Effector memory CD8-positive, alpha-beta T cell (primary cell): ENCODE measurements around the gene SNX32.
A peak's percentile ranks its signal among the peaks of the same experiment; 100 is the strongest.
"Not testable (repeated sequence)": the region's sequence is repeated elsewhere in the genome, so short reads cannot be mapped to it uniquely, and the experiment has no call there.

Experiments
- ATAC-seq: fragments of 150-1000 bp; cut with Tn5 transposase; replicated peaks from 2 replicates; pipeline ENCODE4 v1.10.0; 2021; ENCODE audit warnings: mild to moderate bottlenecking, moderate library complexity
- DNase-seq, 3 experiments: peaks; one replicate each; pipeline ENCODE4 v3.0.0; 2021
- H3K27ac Mint-ChIP-seq, 2 donors: one replicate each; pipeline ENCODE4 v1.8.0; 2022; ENCODE audit warnings: mild to moderate bottlenecking in 2 of 2, mixed read lengths in 2 of 2, moderate library complexity in 2 of 2
- H3K27me3 Mint-ChIP-seq, 2 donors: one replicate each; pipeline ENCODE4 v1.8.0; 2022; ENCODE audit warnings: mixed read lengths in 2 of 2
- H3K36me3 Mint-ChIP-seq: one replicate; pipeline ENCODE4 v1.8.0; 2022; ENCODE audit warnings: mild to moderate bottlenecking, moderate library complexity, mixed read lengths; ENCODE audit not compliant: insufficient read depth
- H3K4me1 Mint-ChIP-seq, 2 donors: one replicate each; pipeline ENCODE4 v1.8.0; 2022; ENCODE audit warnings: low read depth in 2 of 2, mixed read lengths in 2 of 2
- H3K4me3 Mint-ChIP-seq, 2 donors: one replicate each; pipeline ENCODE4 v1.8.0; 2022; ENCODE audit warnings: mild to moderate bottlenecking in 2 of 2, mixed read lengths in 2 of 2, moderate library complexity in 2 of 2
- H3K9me3 Mint-ChIP-seq, 2 donors: one replicate each; pipeline ENCODE4 v1.8.0; 2022; ENCODE audit warnings: mixed read lengths in 2 of 2

SNX32 gene

GRCh38 chr11:65826984-65827735, 6.6 kb upstream of the SNX32 start:
- Mint-ChIP-seq H3K27ac (no peak overlapping the region), H3K27me3 (peaks cover 0 to 9% of the 10 kb centered on the region in 2 donors), H3K4me3 (no peak overlapping the region), H3K4me1 (no peaks in the 10 kb centered on the region), H3K9me3 (no peaks in the 10 kb centered on the region), H3K36me3 (no peaks in the 10 kb centered on the region)
- ATAC-seq: no peak
- DNase-seq: no peak

GRCh38 chr11:65829459-65829858, 4.3 kb upstream of the SNX32 start:
- DNase-seq (no peak), ATAC-seq (no peak)
- Mint-ChIP-seq H3K4me3 (no peak overlapping the region), H3K9me3 (no peaks in the 10 kb centered on the region), H3K36me3 (peaks cover 2% of the 10 kb centered on the region), H3K27me3 (peaks cover 0 to 9% of the 10 kb centered on the region in 2 donors), H3K4me1 (peaks cover 3 to 8% of the 10 kb centered on the region in 2 donors), H3K27ac (no peak overlapping the region)

GRCh38 chr11:65832231-65832630, 1.5 kb upstream of the SNX32 start:
- not testable (repeated sequence) for H3K4me1 Mint-ChIP-seq, H3K9me3 Mint-ChIP-seq, H3K27me3 Mint-ChIP-seq, ATAC-seq, H3K36me3 Mint-ChIP-seq, DNase-seq, H3K27ac Mint-ChIP-seq
- H3K4me3 Mint-ChIP-seq: peak overlapping the region in 1 of 2 donors; percentile 30

GRCh38 chr11:65834202-65834601, 439 bp downstream of the SNX32 start:
- DNase-seq (no peak), ATAC-seq (no peak)
- Mint-ChIP-seq H3K27me3 (peaks cover 0 to under 1% of the 10 kb centered on the region in 2 donors), H3K9me3 (no peaks in the 10 kb centered on the region), H3K4me1 (peaks cover 3 to 8% of the 10 kb centered on the region in 2 donors), H3K36me3 (peaks cover 2% of the 10 kb centered on the region), H3K27ac (no peak overlapping the region), H3K4me3 (no peak overlapping the region)

- Mint-ChIP-seq H3K4me3 (no peak overlapping the region), H3K27ac (no peak overlapping the region), H3K27me3 (no peaks in the 10 kb centered on the region), H3K4me1 (no peaks in the 10 kb centered on the region), H3K9me3 (no peaks in the 10 kb centered on the region), H3K36me3 (no peaks in the 10 kb centered on the region)
- DNase-seq (no peak), ATAC-seq (no peak)
Measured at GRCh38 chr11:65842144-65842543, 8.4 kb downstream of the SNX32 start.

- no peak overlapping the region for H3K4me3 Mint-ChIP-seq
- no peak for ATAC-seq
- no peaks in the 10 kb centered on the region for H3K4me1 Mint-ChIP-seq
- no peaks in the 10 kb centered on the region for H3K27me3 Mint-ChIP-seq
- DNase-seq: no peak
- no peaks in the 10 kb centered on the region for H3K36me3 Mint-ChIP-seq
- H3K9me3 Mint-ChIP-seq: no peaks in the 10 kb centered on the region
- no peak overlapping the region for H3K27ac Mint-ChIP-seq
Measured at GRCh38 chr11:65843811-65844210, 10.0 kb downstream of the SNX32 start.

GRCh38 chr11:65844231-65844872, 10.6 kb downstream of the SNX32 start:
- Mint-ChIP-seq H3K27me3 (no peaks in the 10 kb centered on the region), H3K9me3 (no peaks in the 10 kb centered on the region), H3K4me3 (no peak overlapping the region), H3K27ac (no peak overlapping the region), H3K4me1 (no peaks in the 10 kb centered on the region), H3K36me3 (no peaks in the 10 kb centered on the region)
- ATAC-seq (no peak), DNase-seq (no peak)

- no peaks in the 10 kb centered on the region for H3K9me3 Mint-ChIP-seq
- no peak for ATAC-seq
Measured at GRCh38 chr11:65847746-65848145, 14.0 kb downstream of the SNX32 start.

GRCh38 chr11:65848693-65849092, 14.9 kb downstream of the SNX32 start:
- not testable (repeated sequence) for H3K4me3 Mint-ChIP-seq, H3K27ac Mint-ChIP-seq, ATAC-seq, DNase-seq, H3K4me1 Mint-ChIP-seq, H3K9me3 Mint-ChIP-seq, H3K27me3 Mint-ChIP-seq
- peaks cover 34% of the 10 kb centered on the region for H3K36me3 Mint-ChIP-seq

More at GRCh38 chr11:65847746-65848145, 14.0 kb downstream of the SNX32 start:
- Mint-ChIP-seq H3K36me3 (peaks cover 26% of the 10 kb centered on the region), H3K4me1 (peaks cover 0 to 3% of the 10 kb centered on the region in 2 donors), H3K27ac (no peak overlapping the region), H3K27me3 (no peaks in the 10 kb centered on the region), H3K4me3 (no peak overlapping the region)
- no peak for DNase-seq

GRCh38 chr11:65849366-65849765, 15.6 kb downstream of the SNX32 start:
- no peak for ATAC-seq
- Mint-ChIP-seq H3K4me1 (peaks cover 10 to 14% of the 10 kb centered on the region in 2 donors), H3K36me3 (peaks cover 40% of the 10 kb centered on the region), H3K27me3 (no peaks in the 10 kb centered on the region), H3K27ac (peak overlapping the region in 1 of 2 donors; percentile 8), H3K4me3 (no peak overlapping the region), H3K9me3 (no peaks in the 10 kb centered on the region)
- no peak for DNase-seq

- H3K4me1 Mint-ChIP-seq: peaks cover 14 to 17% of the 10 kb centered on the region in 2 donors
- no peak overlapping the region for H3K4me3 Mint-ChIP-seq
- peaks cover 45% of the 10 kb centered on the region for H3K36me3 Mint-ChIP-seq
- DNase-seq: no peak
- H3K9me3 Mint-ChIP-seq: no peaks in the 10 kb centered on the region
- H3K27ac Mint-ChIP-seq: peak overlapping the region in 1 of 2 donors; percentile 8
- H3K27me3 Mint-ChIP-seq: no peaks in the 10 kb centered on the region
- ATAC-seq: no peak
Measured at GRCh38 chr11:65849771-65850216, 16.0 kb downstream of the SNX32 start.

- DNase-seq (no peak), ATAC-seq (peak; percentile 16)
- H3K27me3 Mint-ChIP-seq: no peaks in the 10 kb centered on the region
- H3K4me3 Mint-ChIP-seq: no peak overlapping the region
- peaks cover 18 to 19% of the 10 kb centered on the region in 2 donors for H3K4me1 Mint-ChIP-seq
- peak overlapping the region in 1 of 2 donors; percentile 78 for H3K27ac Mint-ChIP-seq
- peaks cover 51% of the 10 kb centered on the region for H3K36me3 Mint-ChIP-seq
- no peaks in the 10 kb centered on the region for H3K9me3 Mint-ChIP-seq
Measured at GRCh38 chr11:65850217-65851082, 16.7 kb downstream of the SNX32 start.

- Mint-ChIP-seq H3K9me3 (no peaks in the 10 kb centered on the region), H3K4me1 (peaks cover 23 to 25% of the 10 kb centered on the region in 2 donors), H3K36me3 (peaks cover 58% of the 10 kb centered on the region), H3K27ac (peak overlapping the region in 1 of 2 donors; percentile 78), H3K4me3 (no peak overlapping the region), H3K27me3 (no peaks in the 10 kb centered on the region)
- no peak for DNase-seq
- ATAC-seq: peak; percentile 22
Measured at GRCh38 chr11:65851083-65851579, 17.4 kb downstream of the SNX32 start.
